GM18907 (cell line): ENCODE data around the gene PACS2.

ENCODE experiments used
- ATAC-seq: cut with Tn5 transposase; IDR thresholded peaks from one replicate; pipeline ENCODE4 v1.9.1; 2021; ENCODE audit warnings: mild to moderate bottlenecking, moderate library complexity; ENCODE audit not compliant: unreplicated experiment

Gene PACS2

GRCh38 chr14:105366386-105367074 lies 52.0 kb downstream of the PACS2 start:
- ATAC-seq = no peak

DNA sequence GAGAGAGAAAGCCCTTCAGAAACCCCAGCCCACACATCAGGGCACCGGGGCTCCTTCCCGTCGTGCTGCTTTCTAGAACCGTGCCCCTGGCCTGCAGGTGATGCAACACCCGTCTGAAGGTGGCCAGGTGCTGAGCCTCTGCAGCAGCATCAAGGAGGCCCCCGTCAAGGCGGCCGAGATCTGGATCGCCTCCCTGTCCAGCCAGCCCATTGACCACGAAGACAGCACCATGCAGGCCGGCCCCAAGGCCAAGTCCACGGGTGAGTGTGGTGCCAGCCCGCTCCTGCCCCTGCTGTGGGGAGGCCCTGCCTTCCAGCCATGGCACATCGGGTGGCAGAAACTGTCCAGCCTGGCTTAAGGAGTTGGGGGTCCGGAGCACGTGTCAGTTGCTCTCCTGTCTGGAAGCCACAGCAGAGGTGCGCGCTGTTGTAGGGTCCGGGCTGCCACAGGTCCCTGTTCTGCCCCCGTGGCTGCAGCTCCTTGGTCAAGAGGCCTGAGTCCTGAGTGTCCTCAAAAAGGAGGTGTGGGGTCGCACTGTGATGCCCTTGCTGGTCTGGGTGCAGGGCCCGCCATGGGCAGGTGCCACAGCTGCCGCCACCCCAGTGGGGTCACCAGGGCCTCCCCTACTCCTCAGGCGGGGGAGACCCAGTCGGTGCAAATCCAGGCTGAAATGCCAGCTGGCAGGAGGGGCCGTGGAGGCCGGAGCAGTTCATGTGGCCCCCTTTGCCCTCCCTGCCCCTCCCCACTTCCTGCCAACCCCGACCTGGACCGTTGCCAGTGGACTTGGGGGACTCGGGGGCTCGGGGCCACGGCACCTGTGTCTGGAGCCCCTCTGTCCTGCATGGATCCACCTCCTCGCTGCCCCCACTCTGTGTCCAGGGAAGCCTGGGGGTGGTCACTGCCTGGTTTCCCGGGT lies 52.8 kb downstream of the PACS2 start:
- ATAC-seq = no peak

DNA sequence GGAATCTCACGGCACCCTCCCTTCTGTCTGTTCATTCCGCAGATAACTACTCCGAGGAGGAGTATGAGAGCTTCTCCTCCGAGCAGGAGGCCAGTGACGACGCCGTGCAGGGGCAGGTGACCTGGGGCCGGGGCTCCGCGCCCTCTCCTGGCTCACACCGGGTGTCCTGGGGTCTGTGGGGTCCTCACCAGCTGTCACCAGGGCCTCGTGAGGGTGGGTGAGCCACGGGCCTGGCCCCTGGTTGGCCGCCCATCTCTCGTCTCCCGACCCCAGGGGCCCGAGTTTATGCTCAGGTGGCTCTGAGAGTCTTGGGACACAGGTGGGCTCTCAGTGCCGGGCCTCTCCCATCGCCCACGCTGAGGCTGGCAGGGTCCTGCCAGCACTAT lies 53.5 kb downstream of the PACS2 start:
- no peak for ATAC-seq

DNA sequence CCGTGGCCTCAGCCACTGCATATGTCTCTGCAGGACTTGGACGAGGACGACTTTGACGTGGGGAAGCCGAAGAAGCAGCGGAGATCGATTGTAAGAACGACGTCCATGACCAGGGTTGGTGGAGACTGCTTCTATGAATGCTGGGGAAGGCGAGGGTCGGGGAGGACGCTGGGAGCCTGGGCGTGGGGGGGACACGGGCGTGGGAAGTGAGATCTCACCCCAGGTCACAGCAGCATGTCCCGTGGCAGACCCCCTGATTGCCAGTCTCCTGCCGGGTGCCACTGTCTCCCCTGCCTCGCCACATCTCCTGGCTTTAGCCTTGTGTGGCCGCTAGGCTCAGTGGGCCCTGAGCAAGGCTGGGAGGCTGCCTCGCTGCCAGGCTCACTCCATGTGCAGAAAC lies 53.9 kb downstream of the PACS2 start:
- no peak for ATAC-seq

DNA sequence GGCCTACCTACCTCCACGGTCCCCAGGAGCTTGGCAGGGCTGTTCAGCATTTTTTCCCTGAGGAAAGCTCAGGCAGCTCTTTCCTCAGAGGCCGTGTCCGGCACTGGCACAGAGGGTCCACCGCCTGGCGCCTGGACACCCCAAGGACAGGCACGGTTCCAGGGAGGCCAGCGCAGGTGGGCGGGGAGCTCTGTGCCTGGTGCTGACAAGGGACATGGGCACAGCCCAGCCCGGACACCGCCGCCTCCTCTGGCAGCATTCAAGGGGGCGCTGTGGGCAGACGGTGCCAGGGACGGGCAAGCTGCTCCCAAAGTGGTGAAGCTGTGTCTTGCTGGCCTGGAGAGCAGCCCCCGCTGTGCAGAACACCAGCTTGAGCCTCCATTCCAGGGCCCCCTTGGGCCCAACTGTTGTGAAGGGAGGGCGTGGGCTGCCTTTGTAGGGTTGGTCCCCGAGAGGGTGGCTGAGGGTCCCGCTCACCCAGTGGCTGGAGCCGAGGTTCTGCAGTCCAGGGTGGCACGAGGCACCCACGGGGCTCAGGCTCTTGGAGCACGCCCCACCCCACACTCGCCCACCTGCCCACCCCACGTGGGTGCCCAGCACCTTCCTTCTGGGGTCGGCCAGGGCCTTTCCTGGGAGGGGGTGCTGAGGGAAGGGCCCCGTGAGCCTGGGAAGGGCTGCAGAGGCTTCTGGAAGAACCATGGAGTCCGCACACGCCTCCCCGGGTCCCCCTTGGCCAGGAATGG lies 54.5 kb downstream of the PACS2 start:
- ATAC-seq = no peak

DNA sequence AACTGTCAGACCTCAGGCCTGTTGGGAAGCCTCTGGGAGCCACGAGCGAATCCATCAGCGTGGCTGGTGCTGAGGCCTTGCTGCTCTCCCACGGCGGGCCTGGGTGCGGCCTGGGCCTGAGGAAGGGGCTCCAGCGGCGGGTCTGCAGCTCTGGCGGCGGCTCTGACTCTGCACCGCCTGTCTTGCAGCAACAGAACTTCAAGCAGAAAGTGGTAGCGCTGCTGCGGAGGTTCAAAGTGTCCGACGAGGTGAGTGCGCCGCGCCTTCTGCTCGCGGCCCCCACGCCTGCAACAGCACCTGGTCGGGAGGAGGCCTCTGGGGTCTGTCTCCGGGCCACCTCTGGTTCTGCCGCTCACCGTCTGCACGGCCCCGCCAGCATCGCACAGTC lies 55.1 kb downstream of the PACS2 start:
- no peak for ATAC-seq

GRCh38 chr14:105374389-105374788 lies 59.8 kb downstream of the PACS2 start:
- no peak for ATAC-seq

DNA sequence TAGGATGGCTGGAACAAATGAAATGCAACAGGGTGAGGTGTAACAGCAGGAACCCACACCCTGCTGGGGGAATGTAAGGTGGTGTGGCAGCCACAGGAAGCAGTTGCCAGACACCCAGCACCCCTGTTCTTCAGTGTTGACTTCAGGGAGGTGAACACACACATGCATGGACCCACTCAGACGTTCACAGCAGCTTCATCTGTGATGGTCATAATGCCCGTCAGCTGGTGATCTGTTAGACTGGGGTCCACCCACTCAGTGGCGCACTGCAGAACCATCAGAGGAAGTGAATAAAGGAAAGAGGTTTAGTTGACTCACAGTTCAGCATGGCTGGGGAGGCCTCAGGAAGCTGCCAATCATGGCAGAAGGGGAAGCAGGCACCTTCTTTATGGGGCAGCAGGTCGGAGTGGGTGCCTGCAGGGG lies 61.1 kb downstream of the PACS2 start:
- ATAC-seq = no peak

GRCh38 chr14:105376521-105377440 lies 62.2 kb downstream of the PACS2 start:
- no peak for ATAC-seq

GRCh38 chr14:105377555-105378182 lies 63.1 kb downstream of the PACS2 start:
- no peak for ATAC-seq

DNA sequence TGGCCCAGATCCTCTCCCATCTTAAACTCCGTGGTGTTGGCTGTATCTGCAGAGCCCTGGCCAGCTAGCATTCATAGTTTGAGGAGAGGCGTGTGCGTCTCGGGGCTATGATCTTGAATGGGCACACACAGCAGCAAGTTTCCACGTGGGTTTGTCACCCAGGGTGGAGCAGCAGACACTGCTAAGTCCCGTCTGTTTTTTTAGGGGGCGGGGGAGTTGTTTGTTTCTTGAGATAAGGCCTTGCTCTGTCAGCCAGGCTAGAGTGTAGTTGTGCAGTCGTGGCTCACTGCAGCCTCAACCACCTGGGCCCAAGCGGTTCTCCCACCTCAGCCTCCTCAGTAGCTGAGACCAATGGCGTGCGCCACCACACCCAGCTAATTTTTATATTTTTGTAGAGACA lies 63.7 kb downstream of the PACS2 start:
- ATAC-seq = no peak

- no peak for ATAC-seq
Measured at GRCh38 chr14:105378873-105379685, 64.5 kb downstream of the PACS2 start.

GRCh38 chr14:105379946-105380345 lies 65.4 kb downstream of the PACS2 start:
- no peak for ATAC-seq

- no peak for ATAC-seq
Measured at GRCh38 chr14:105380756-105381155, 66.2 kb downstream of the PACS2 start.

GRCh38 chr14:105381446-105382342 lies 67.1 kb downstream of the PACS2 start:
- no peak for ATAC-seq

DNA sequence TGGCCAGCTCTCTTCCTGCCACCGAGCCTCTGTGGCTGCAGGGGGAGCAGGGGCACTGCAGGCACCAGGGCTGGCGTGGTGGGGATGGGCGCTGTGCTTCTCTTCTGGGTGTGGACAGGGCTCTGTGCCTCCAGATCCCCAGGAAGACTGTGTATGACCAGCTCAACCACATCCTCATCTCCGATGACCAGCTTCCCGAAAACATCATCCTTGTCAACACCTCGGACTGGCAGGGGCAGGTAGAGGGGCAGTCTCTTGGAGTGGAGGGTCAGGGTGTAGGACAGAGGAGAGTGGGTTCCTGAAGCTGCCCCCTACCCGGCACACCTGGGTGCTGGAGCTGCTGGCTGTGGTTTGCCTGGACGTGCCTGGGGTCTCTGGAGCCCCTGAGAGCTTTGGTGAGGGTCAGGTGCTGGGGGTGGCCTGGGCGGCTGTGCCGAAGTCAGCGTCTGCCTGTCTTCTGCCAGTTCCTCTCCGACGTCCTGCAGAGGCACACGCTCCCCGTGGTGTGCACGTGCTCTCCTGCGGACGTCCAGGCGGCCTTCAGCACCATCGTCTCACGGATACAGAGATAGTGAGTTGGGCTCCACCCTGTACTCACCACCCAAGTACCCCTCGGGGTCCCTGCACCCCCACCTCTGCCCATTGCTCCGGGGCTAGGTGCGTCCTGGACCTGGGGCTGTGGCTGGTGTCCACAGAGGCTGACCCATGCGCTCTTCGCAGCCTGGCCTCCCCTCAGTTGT lies 68.0 kb downstream of the PACS2 start:
- no peak for ATAC-seq

DNA sequence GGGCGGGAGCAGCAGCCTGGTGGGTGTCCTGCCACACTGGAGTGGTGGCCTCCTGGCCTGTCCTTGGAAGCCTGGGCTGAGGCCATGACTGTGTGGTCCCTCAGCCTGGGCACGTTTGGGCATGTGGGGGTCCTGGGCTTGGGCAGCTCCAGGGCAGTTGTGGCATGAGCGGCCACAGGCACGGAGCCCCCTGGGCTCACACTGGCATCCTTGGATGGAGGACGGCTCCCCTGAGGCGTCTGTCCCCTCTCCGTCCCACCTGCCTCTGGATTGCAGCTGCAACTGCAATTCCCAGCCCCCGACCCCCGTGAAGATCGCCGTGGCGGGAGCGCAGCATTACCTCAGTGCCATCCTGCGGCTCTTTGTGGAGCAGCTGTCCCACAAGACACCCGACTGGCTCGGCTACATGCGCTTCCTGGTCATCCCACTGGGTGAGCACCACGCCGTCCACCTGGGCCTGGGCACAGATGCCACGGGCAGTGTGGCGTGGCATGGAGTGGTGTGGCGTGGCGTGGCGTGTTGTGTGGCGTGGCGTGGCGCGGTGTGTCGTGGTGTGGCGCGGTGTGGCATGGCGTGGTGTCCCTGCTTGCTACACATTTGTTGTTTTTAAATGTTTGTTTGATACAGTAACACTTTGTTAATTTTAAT lies 68.7 kb downstream of the PACS2 start:
- ATAC-seq = no peak
